HepG2 (cell line): Measurements from ENCODE around the gene LCLAT1. TPM values are rescaled to one million over a fixed set of nuclear protein-coding genes. Genes with fewer than 3 reads are reported as not detected.
A peak's percentile ranks its signal among the peaks of the same experiment; 100 is the strongest.

Source experiments
- AFF4 ChIP-seq: sonication (generic); formaldehyde crosslinking; IDR thresholded peaks from 2 replicates; pipeline ENCODE4 v1.4.0; 2020; ENCODE audit warnings: missing genetic modification reagents
- ARID3A ChIP-seq: IDR thresholded peaks from 2 replicates; pipeline ENCODE4 v1.6.1; 2012; ENCODE audit warnings: low read depth, low read length, improper control_type of control experiment
- MTA3 ChIP-seq: sonication (generic); formaldehyde crosslinking; IDR thresholded peaks from 2 replicates; pipeline ENCODE4 v1.4.0; 2020; ENCODE audit warnings: missing genetic modification reagents
- PRPF4 ChIP-seq: fragments of 200-400 bp; formaldehyde crosslinking; IDR thresholded peaks from 2 replicates; pipeline ENCODE4 v1.6.1; 2016; ENCODE audit warnings: low read length, low read depth; ENCODE audit not compliant: poor library complexity, severe bottlenecking
- PTBP1 ChIP-seq: fragments of 200-400 bp; formaldehyde crosslinking; IDR thresholded peaks from 2 replicates; pipeline ENCODE4 v1.6.1; 2018; ENCODE audit warnings: low read length, low read depth; ENCODE audit not compliant: poor library complexity, severe bottlenecking
- SATB2 ChIP-seq: sonication (generic); formaldehyde crosslinking; IDR thresholded peaks from 2 replicates; pipeline ENCODE4 v1.5.0; 2020; ENCODE audit warnings: missing genetic modification reagents
- TEF ChIP-seq: sonication (generic); formaldehyde crosslinking; IDR thresholded peaks from 2 replicates; pipeline ENCODE4 v1.5.0; 2020; ENCODE audit warnings: missing genetic modification reagents
- XRCC5 ChIP-seq: fragments of 200-400 bp; formaldehyde crosslinking; optimal IDR thresholded peaks from 2 replicates; pipeline ENCODE3; 2017; ENCODE audit warnings: mild to moderate bottlenecking, low read length
- ZBTB44 ChIP-seq: sonication (generic); formaldehyde crosslinking; IDR thresholded peaks from 2 replicates; pipeline ENCODE4 v1.4.0; 2020; ENCODE audit warnings: missing genetic modification reagents
- ZBTB46 ChIP-seq: sonication (generic); formaldehyde crosslinking; IDR thresholded peaks from 2 replicates; pipeline ENCODE4 v1.4.0; 2020; ENCODE audit warnings: mild to moderate bottlenecking, missing genetic modification reagents, borderline replicate concordance
- ZFP37 ChIP-seq: sonication (generic); formaldehyde crosslinking; IDR thresholded peaks from 2 replicates; pipeline ENCODE4 v1.4.0; 2020; ENCODE audit warnings: missing genetic modification reagents, borderline replicate concordance
- ZFP90 ChIP-seq: sonication (generic); formaldehyde crosslinking; IDR thresholded peaks from 2 replicates; pipeline ENCODE4 v1.8.0; 2022; ENCODE audit warnings: missing genetic modification reagents, mild to moderate bottlenecking, inconsistent platforms, borderline replicate concordance
- ZMYM3 ChIP-seq: sonication (generic); formaldehyde crosslinking; IDR thresholded peaks from 2 replicates; pipeline ENCODE4 v1.5.1; 2020; ENCODE audit warnings: mild to moderate bottlenecking, missing genetic modification reagents
- ZNF296 ChIP-seq: sonication (generic); formaldehyde crosslinking; conservative IDR thresholded peaks from 2 replicates; pipeline ENCODE4 v1.5.0; 2020; ENCODE audit warnings: mild to moderate bottlenecking, missing genetic modification reagents
- ZNF580 ChIP-seq: IDR thresholded peaks from 2 replicates; pipeline ENCODE4 v1.6.1; 2016; ENCODE audit warnings: low read depth, borderline replicate concordance
- ZNF703 ChIP-seq: sonication (generic); formaldehyde crosslinking; IDR thresholded peaks from 2 replicates; pipeline ENCODE4 v1.5.1; 2020; ENCODE audit warnings: missing genetic modification reagents, mild to moderate bottlenecking, moderate library complexity, borderline replicate concordance
- ZSCAN20 ChIP-seq: sonication (generic); formaldehyde crosslinking; IDR thresholded peaks from 2 replicates; pipeline ENCODE4 v1.4.0; 2020; ENCODE audit warnings: missing genetic modification reagents, mild to moderate bottlenecking, borderline replicate concordance
- polyA plus RNA-seq, 8 experiments: library from polyadenylated mRNA; depleted of rRNA in 3 of 8; stranded (reverse) in 7 of 8; unstranded in 1 of 8; fragments of >200 nt; fragmentation: Illumina TruSeq in 4 of 8; extraction: Trizol in 4 of 8; gene quantifications; 2 replicates each; pipeline versions ENCODE4 v1.2.1 to v1.2.3, GENCODE V29; 2011 to 2016; ENCODE audit warnings: low read depth in 4 of 8, missing spikeins in 1 of 8, mixed read lengths in 1 of 8; ENCODE audit not compliant: insufficient read depth in 1 of 8
- total RNA-seq, 5 experiments: library from RNA; depleted of rRNA; stranded (reverse); fragments of >200 nt; fragmentation: Illumina TruSeq; extraction: Trizol; gene quantifications; 2 replicates each; pipeline ENCODE4 v1.2.3, GENCODE V29; 2016; ENCODE audit warnings: low read depth in 1 of 5

The LCLAT1 gene
- total and polyA plus RNA-seq, 2 of the 13 experiments (the other 11 are each of a cell fraction or from before 2014, with no cell fraction given): 18.0 to 28.0 TPM

GRCh38 chr2:30447149-30448045 is at the start of gene LCLAT1 (continued):
- TF ChIP-seq ZBTB44 (CRISPR knock-in tag) (peak; percentile 91), ZFP37 (CRISPR knock-in tag) (peak; percentile 93), ZMYM3 (CRISPR knock-in tag) (peak; percentile 70; the same call in 1 of the 2 replicates), AFF4 (CRISPR knock-in tag) (peak; percentile 74; the same call in 1 of the 2 replicates), ZNF703 (CRISPR knock-in tag) (peak; percentile 99), ARID3A (no peak), PRPF4 (no peak), PTBP1 (peak; percentile 82), ZNF580 (CRISPR knock-in tag) (peak; percentile 95; the same call in 1 of the 2 replicates), MTA3 (no peak; the same call in 1 of the 2 replicates), ZNF296 (CRISPR knock-in tag) (peak; percentile 97), ZBTB46 (CRISPR knock-in tag) (no peak), SATB2 (peak; percentile 98), ZSCAN20 (CRISPR knock-in tag) (peak; percentile 95), XRCC5 (peak; percentile 54), ZFP90 (CRISPR knock-in tag) (peak; percentile 95), TEF (CRISPR knock-in tag) (peak; percentile 95)
